Ishikawa (cell line): Measurements from ENCODE around the gene MRPL40.

ENCODE experiments used
- CEBPB ChIP-seq: IDR thresholded peaks from 2 replicates; pipeline ENCODE4 v1.6.1; 2012
- CREB1 ChIP-seq: IDR thresholded peaks from 2 replicates; pipeline ENCODE4 v1.6.1; 2012; ENCODE audit warnings: low read depth
- EGR1 ChIP-seq: IDR thresholded peaks from 2 replicates; pipeline ENCODE4 v1.6.1; 2012
- EP300 ChIP-seq: IDR thresholded peaks from 2 replicates; pipeline ENCODE4 v1.6.1; 2012; ENCODE audit warnings: borderline replicate concordance
- FOXM1 ChIP-seq: IDR thresholded peaks from 2 replicates; pipeline ENCODE4 v1.6.1; 2012; ENCODE audit warnings: low read depth, borderline replicate concordance
- MAX ChIP-seq: IDR thresholded peaks from 2 replicates; pipeline ENCODE4 v1.6.1; 2012
- NFIC ChIP-seq: IDR thresholded peaks from 2 replicates; pipeline ENCODE4 v1.6.1; 2012
- REST ChIP-seq: IDR thresholded peaks from 2 replicates; pipeline ENCODE4 v1.6.1; 2012; ENCODE audit warnings: low read depth, mild to moderate bottlenecking
- TAF1 ChIP-seq: IDR thresholded peaks from 2 replicates; pipeline ENCODE4 v1.6.1; 2012; ENCODE audit warnings: low read depth, mild to moderate bottlenecking
- TEAD4 ChIP-seq: IDR thresholded peaks from 2 replicates; pipeline ENCODE4 v1.6.1; 2012
- USF1 ChIP-seq: IDR thresholded peaks from 2 replicates; pipeline ENCODE4 v1.6.1; 2012
- YY1 ChIP-seq: IDR thresholded peaks from 2 replicates; pipeline ENCODE4 v1.6.1; 2012; ENCODE audit warnings: low read depth
- ZBTB7A ChIP-seq: IDR thresholded peaks from 2 replicates; pipeline ENCODE4 v1.6.1; 2012; ENCODE audit warnings: low read depth

GRCh38 chr22:19401483-19401882 lies 30.9 kb upstream of the MRPL40 start:
- TF ChIP-seq EGR1 (no peak), CREB1 (no peak), REST (no peak), EP300 (no peak), TAF1 (no peak), FOXM1 (no peak), ZBTB7A (no peak), MAX (no peak), NFIC (no peak), YY1 (no peak), CEBPB (no peak), TEAD4 (no peak), USF1 (no peak)
